A673 (cell line): Measurements from ENCODE around the gene TMEM63B.

Experiments
- CTCF ChIP-seq: fragments of 300-800, 200-600 bp; sonication (generic); conservative IDR thresholded peaks from 2 replicates; pipeline ENCODE4 v1.5.1; 2017; ENCODE audit warnings: low read depth, mild to moderate bottlenecking, antibody characterized with exemption, low read length, moderate library complexity, mixed read lengths
- EZH2 ChIP-seq: fragments of 200-600 bp; sonication (generic); IDR thresholded peaks from 2 replicates; pipeline ENCODE4 v1.6.1; 2017; ENCODE audit warnings: borderline replicate concordance, low read depth, mild to moderate bottlenecking, mixed read lengths, antibody characterized with exemption, low read length; ENCODE audit not compliant: poor library complexity, severe bottlenecking

DNA sequence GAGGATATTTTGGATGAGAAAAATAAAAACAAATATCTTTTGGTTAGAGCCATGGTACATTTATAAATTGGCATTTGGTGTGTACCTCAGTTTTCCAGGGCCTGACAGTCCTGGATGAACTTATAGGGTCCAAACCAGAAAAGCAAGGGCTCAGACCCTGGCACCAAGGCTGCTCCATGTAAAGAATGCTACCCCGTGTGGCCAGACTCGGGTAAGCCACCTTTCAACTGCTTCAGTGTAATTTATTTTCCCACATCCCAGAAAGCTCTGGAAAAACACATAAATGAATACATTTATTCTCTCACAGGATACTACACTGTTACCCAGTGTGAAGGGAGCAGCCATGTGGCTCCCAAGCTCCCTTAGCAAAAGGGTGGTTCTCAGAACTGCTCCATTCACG lies 13.9 kb upstream of the TMEM63B start:
- TF ChIP-seq CTCF (0 out of 2 replicates have a peak, but pooled peaks have one; percentile 15), EZH2 (no peak)
